GM12865 (cell line): Measurements from ENCODE around the gene ATF4.

Experiments used
- DNase-seq: peaks from one replicate; pipeline ENCODE4 v3.0.0; 2010; ENCODE audit warnings: low read depth
- H3K4me3 ChIP-seq: 2 replicates; pipeline ENCODE4 v1.5.1; 2011; ENCODE audit warnings: mild to moderate bottlenecking, low read depth, low read length, control low read depth
- TF ChIP-seq, protein P1 (sequence below): IDR thresholded peaks from 2 replicates; pipeline ENCODE4 v1.5.1; 2011; ENCODE audit warnings: low read length, control low read depth, low read depth, inconsistent platforms; ENCODE audit not compliant: insufficient read depth; ENCODE audit errors: missing control alignments

Gene ATF4

GRCh38 chr22:39558950-39559349 is 38.6 kb downstream of the ATF4 start:
- TF ChIP-seq, protein P1, sequence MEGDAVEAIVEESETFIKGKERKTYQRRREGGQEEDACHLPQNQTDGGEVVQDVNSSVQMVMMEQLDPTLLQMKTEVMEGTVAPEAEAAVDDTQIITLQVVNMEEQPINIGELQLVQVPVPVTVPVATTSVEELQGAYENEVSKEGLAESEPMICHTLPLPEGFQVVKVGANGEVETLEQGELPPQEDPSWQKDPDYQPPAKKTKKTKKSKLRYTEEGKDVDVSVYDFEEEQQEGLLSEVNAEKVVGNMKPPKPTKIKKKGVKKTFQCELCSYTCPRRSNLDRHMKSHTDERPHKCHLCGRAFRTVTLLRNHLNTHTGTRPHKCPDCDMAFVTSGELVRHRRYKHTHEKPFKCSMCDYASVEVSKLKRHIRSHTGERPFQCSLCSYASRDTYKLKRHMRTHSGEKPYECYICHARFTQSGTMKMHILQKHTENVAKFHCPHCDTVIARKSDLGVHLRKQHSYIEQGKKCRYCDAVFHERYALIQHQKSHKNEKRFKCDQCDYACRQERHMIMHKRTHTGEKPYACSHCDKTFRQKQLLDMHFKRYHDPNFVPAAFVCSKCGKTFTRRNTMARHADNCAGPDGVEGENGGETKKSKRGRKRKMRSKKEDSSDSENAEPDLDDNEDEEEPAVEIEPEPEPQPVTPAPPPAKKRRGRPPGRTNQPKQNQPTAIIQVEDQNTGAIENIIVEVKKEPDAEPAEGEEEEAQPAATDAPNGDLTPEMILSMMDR, result no peak
- DNase-seq, result no peak
- H3K4me3 ChIP-seq, result no peak overlapping the region

- H3K4me3 ChIP-seq, result no peak overlapping the region
- TF ChIP-seq, protein P1, result peak; percentile 63
- DNase-seq, result peak; percentile 32
These were observed 39.2 kb downstream of the ATF4 start for GRCh38 chr22:39559456-39560105.

DNA sequence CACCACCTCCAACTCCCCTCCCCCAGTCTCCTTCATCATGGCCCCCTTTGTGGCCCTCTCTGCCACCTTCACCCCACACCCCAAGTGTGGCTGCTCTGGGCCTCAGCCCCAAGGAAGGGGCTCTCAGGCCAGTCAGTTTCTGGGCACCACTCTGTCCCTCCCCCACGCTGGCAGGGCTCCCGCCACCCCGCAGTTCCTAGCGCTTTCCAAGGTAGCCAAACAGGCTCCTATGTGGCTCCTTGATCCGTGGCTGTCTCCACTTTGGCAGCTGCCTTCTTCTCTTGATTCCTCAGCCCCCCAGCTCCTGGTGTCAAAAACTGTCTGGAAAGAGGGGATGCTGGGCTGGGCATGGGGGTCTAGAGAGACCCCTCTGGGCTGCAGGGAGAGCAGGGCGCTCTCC is 39.8 kb downstream of the ATF4 start:
- DNase-seq, result no peak
- TF ChIP-seq, protein P1, result no peak

GRCh38 chr22:39562839-39563489 is 42.6 kb downstream of the ATF4 start:
- TF ChIP-seq, protein P1, result no peak
- H3K4me3 ChIP-seq, result no peak overlapping the region
- no peak for DNase-seq

More for the DNA sequence above, 39.8 kb downstream of the ATF4 start:
- no peak overlapping the region for H3K4me3 ChIP-seq

DNA sequence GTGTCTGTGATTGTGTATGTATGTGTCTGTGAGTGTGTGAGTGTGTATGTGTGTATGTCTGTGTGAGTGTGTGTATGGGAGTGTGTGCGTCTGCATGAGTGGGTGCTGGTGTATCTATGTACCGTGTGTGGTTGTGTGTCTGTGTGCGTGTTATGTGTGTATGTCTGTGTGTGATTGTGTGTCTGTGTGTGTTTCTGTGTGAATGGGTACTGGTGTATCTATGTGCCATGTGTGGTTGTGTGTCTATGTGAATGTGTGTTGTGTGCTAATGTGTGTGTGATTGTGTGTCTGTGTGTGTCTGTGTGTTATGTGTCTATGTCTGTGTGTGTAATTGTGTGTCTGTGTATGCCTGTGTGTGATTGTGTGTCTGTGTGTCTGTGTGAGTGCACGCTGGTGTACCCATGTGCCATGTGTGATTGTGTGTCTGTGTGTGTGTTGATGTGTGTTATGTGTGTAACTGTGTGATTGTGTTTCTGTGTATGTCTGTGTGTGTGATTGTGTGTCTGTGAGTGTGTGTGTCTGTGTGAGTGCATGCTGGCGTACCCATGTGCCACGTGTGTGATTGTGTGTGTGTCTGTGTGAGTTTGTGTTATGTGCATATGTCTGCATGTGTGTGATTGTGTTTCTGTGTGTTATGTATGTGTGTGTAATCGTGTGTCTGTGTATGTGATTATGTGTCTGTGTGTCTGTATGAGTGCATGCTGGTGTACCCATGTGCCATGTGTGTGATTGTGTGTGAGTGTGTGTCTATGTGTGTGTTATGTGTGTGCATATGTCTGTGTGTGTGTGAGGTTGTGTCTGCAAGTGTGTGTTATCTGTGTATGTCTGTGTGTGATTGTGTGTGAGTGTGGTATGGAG is 43.4 kb downstream of the ATF4 start:
- no peak overlapping the region for H3K4me3 ChIP-seq
- no peak for DNase-seq
- TF ChIP-seq, protein P1, result no peak

DNA sequence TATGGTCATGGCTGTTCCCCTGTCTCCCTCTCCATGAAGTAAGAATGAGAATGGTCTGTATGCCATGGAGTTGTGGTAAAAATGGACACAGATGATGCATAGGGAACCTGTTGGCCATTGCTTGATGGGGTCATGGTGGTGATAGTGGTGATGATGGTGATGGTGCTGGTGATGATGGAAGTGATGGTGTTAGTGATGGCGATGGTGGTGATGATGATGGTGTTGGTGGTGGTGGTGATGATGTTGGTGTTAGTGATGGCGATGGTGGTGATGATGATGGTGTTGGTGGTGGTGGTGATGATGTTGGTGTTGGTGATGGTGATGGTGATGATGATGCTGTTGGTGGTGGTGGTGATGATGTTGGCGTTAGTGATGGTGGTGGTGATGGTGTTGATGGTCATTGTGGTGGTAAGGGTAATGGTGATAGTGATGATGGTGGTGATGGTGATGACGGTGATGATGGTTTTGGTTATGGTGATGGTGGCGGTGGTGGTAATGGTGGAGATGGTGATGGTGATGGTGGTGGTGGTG is 45.1 kb downstream of the ATF4 start:
- DNase-seq, result no peak
- no peak overlapping the region for H3K4me3 ChIP-seq
- TF ChIP-seq, protein P1, result no peak
